ENCODE data around the gene LYG2.

GRCh38 chr2:99297994-99298393 lies 42.5 kb upstream of the LYG2 start:
- no peak for TF ChIP-seq POLR2A (IDR thresholded peaks at IDR 0.05)
- TF ChIP-seq, protein P1, sequence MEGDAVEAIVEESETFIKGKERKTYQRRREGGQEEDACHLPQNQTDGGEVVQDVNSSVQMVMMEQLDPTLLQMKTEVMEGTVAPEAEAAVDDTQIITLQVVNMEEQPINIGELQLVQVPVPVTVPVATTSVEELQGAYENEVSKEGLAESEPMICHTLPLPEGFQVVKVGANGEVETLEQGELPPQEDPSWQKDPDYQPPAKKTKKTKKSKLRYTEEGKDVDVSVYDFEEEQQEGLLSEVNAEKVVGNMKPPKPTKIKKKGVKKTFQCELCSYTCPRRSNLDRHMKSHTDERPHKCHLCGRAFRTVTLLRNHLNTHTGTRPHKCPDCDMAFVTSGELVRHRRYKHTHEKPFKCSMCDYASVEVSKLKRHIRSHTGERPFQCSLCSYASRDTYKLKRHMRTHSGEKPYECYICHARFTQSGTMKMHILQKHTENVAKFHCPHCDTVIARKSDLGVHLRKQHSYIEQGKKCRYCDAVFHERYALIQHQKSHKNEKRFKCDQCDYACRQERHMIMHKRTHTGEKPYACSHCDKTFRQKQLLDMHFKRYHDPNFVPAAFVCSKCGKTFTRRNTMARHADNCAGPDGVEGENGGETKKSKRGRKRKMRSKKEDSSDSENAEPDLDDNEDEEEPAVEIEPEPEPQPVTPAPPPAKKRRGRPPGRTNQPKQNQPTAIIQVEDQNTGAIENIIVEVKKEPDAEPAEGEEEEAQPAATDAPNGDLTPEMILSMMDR (IDR thresholded peaks at IDR 0.05) = no peak

Data from upper lobe of left lung (tissue), 4 donors.